ENCODE results near the gene DHODH.
"Not testable (repeated sequence)": the region's sequence is repeated elsewhere in the genome, so short reads cannot be mapped to it uniquely, and the experiment has no call there.

The DHODH gene

GRCh38 chr16:71985262-71985974, 23.1 kb upstream of the DHODH start:
- Histone ChIP-seq H3K27ac (ENCODE audit: low read depth, low read length) (no peak overlapping the region), H3K36me3 (ENCODE audit: control insufficient read depth, insufficient read depth, low read length) (no peaks in the 10 kb centered on the region), H3K27me3 (ENCODE audit: control insufficient read depth, insufficient read depth, low read length) (no peaks in the 10 kb centered on the region), H3K9me3 (ENCODE audit: control insufficient read depth, insufficient read depth, low read depth, low read length) (no peaks in the 10 kb centered on the region), H3K9ac (ENCODE audit: low read length) (no peak overlapping the region), H3K4me3 (ENCODE audit: low read depth, low read length) (no peak overlapping the region), H3K4me1 (ENCODE audit: control insufficient read depth, insufficient read depth, low read length) (no peaks in the 10 kb centered on the region)

- Histone ChIP-seq H3K36me3 (ENCODE audit: control insufficient read depth, insufficient read depth, low read length) (no peaks in the 10 kb centered on the region), H3K9ac (ENCODE audit: low read length) (no peak overlapping the region), H3K27me3 (ENCODE audit: control insufficient read depth, insufficient read depth, low read length) (no peaks in the 10 kb centered on the region), H3K9me3 (ENCODE audit: control insufficient read depth, insufficient read depth, low read depth, low read length) (no peaks in the 10 kb centered on the region), H3K4me3 (ENCODE audit: low read depth, low read length) (no peak overlapping the region), H3K27ac (ENCODE audit: low read depth, low read length) (no peak overlapping the region), H3K4me1 (ENCODE audit: control insufficient read depth, insufficient read depth, low read length) (no peaks in the 10 kb centered on the region)
These were observed 22.4 kb upstream of the DHODH start for GRCh38 chr16:71986131-71986530.

- no peaks in the 10 kb centered on the region for H3K36me3 ChIP-seq (ENCODE audit: control insufficient read depth, insufficient read depth, low read length)
- no peak overlapping the region for H3K27ac ChIP-seq (ENCODE audit: low read depth, low read length)
- H3K9ac ChIP-seq (ENCODE audit: low read length), result no peak overlapping the region
- no peaks in the 10 kb centered on the region for H3K27me3 ChIP-seq (ENCODE audit: control insufficient read depth, insufficient read depth, low read length)
- H3K4me1 ChIP-seq (ENCODE audit: control insufficient read depth, insufficient read depth, low read length), result no peaks in the 10 kb centered on the region
- H3K9me3 ChIP-seq (ENCODE audit: control insufficient read depth, insufficient read depth, low read depth, low read length), result no peaks in the 10 kb centered on the region
- H3K4me3 ChIP-seq (ENCODE audit: low read depth, low read length), result no peak overlapping the region
These were observed 13.5 kb upstream of the DHODH start for GRCh38 chr16:71995038-71995437.

- H3K9me3 ChIP-seq (ENCODE audit: control insufficient read depth, insufficient read depth, low read depth, low read length), result not testable (repeated sequence)
These were observed 11.0 kb upstream of the DHODH start for GRCh38 chr16:71997578-71997977.

GRCh38 chr16:72001180-72001874, 7.2 kb upstream of the DHODH start:
- no peaks in the 10 kb centered on the region for H3K27me3 ChIP-seq (ENCODE audit: control insufficient read depth, insufficient read depth, low read length)
- H3K9ac ChIP-seq (ENCODE audit: low read length), result no peak overlapping the region
- no peak overlapping the region for H3K27ac ChIP-seq (ENCODE audit: low read depth, low read length)
- H3K4me1 ChIP-seq (ENCODE audit: control insufficient read depth, insufficient read depth, low read length), result no peaks in the 10 kb centered on the region
- no peaks in the 10 kb centered on the region for H3K9me3 ChIP-seq (ENCODE audit: control insufficient read depth, insufficient read depth, low read depth, low read length)
- no peak overlapping the region for H3K4me3 ChIP-seq (ENCODE audit: low read depth, low read length)
- H3K36me3 ChIP-seq (ENCODE audit: control insufficient read depth, insufficient read depth, low read length), result no peaks in the 10 kb centered on the region

More at GRCh38 chr16:71997578-71997977, 11.0 kb upstream of the DHODH start:
- H3K9ac ChIP-seq (ENCODE audit: low read length); H3K27ac ChIP-seq (ENCODE audit: low read depth, low read length); H3K27me3 ChIP-seq (ENCODE audit: control insufficient read depth, insufficient read depth, low read length); H3K4me3 ChIP-seq (ENCODE audit: low read depth, low read length); H3K36me3 ChIP-seq (ENCODE audit: control insufficient read depth, insufficient read depth, low read length); H3K4me1 ChIP-seq (ENCODE audit: control insufficient read depth, insufficient read depth, low read length): not testable (repeated sequence)

- no peaks in the 10 kb centered on the region for H3K4me1 ChIP-seq (ENCODE audit: control insufficient read depth, insufficient read depth, low read length)
- H3K9ac ChIP-seq (ENCODE audit: low read length), result no peak overlapping the region
- no peak overlapping the region for H3K4me3 ChIP-seq (ENCODE audit: low read depth, low read length)
- no peaks in the 10 kb centered on the region for H3K27me3 ChIP-seq (ENCODE audit: control insufficient read depth, insufficient read depth, low read length)
- H3K36me3 ChIP-seq (ENCODE audit: control insufficient read depth, insufficient read depth, low read length), result no peaks in the 10 kb centered on the region
- no peak overlapping the region for H3K27ac ChIP-seq (ENCODE audit: low read depth, low read length)
- no peaks in the 10 kb centered on the region for H3K9me3 ChIP-seq (ENCODE audit: control insufficient read depth, insufficient read depth, low read depth, low read length)
These were observed 5.9 kb upstream of the DHODH start for GRCh38 chr16:72002619-72003018.

- Histone ChIP-seq H3K4me3 (ENCODE audit: low read depth, low read length) (peak overlapping the region; percentile 46), H3K36me3 (ENCODE audit: control insufficient read depth, insufficient read depth, low read length) (peaks cover 15% of the 10 kb centered on the region; the same call in 1 of the 2 replicates)
- not testable (repeated sequence) for H3K27ac ChIP-seq (ENCODE audit: low read depth, low read length); H3K9me3 ChIP-seq (ENCODE audit: control insufficient read depth, insufficient read depth, low read depth, low read length); H3K27me3 ChIP-seq (ENCODE audit: control insufficient read depth, insufficient read depth, low read length); H3K4me1 ChIP-seq (ENCODE audit: control insufficient read depth, insufficient read depth, low read length); H3K9ac ChIP-seq (ENCODE audit: low read length)
These were observed 500 bp upstream of the DHODH start for GRCh38 chr16:72008065-72008423.

GRCh38 chr16:72009779-72010178, 1.2 kb downstream of the DHODH start:
- H3K4me3 ChIP-seq (ENCODE audit: low read depth, low read length), result no peak overlapping the region
- H3K4me1 ChIP-seq (ENCODE audit: control insufficient read depth, insufficient read depth, low read length), result peaks cover 3% of the 10 kb centered on the region; the same call in 1 of the 2 replicates
- peaks cover 22% of the 10 kb centered on the region; the same call in 1 of the 2 replicates for H3K36me3 ChIP-seq (ENCODE audit: control insufficient read depth, insufficient read depth, low read length)
- H3K9me3 ChIP-seq (ENCODE audit: control insufficient read depth, insufficient read depth, low read depth, low read length), result no peaks in the 10 kb centered on the region
- H3K9ac ChIP-seq (ENCODE audit: low read length), result no peak overlapping the region
- H3K27ac ChIP-seq (ENCODE audit: low read depth, low read length), result no peak overlapping the region
- no peaks in the 10 kb centered on the region for H3K27me3 ChIP-seq (ENCODE audit: control insufficient read depth, insufficient read depth, low read length)

GRCh38 chr16:72012607-72013006, 4.1 kb downstream of the DHODH start:
- Histone ChIP-seq H3K4me1 (ENCODE audit: control insufficient read depth, insufficient read depth, low read length) (peaks cover 3% of the 10 kb centered on the region; the same call in 1 of the 2 replicates), H3K4me3 (ENCODE audit: low read depth, low read length) (no peak overlapping the region), H3K36me3 (ENCODE audit: control insufficient read depth, insufficient read depth, low read length) (peaks cover 46% of the 10 kb centered on the region), H3K27me3 (ENCODE audit: control insufficient read depth, insufficient read depth, low read length) (no peaks in the 10 kb centered on the region), H3K9ac (ENCODE audit: low read length) (no peak overlapping the region), H3K27ac (ENCODE audit: low read depth, low read length) (no peak overlapping the region), H3K9me3 (ENCODE audit: control insufficient read depth, insufficient read depth, low read depth, low read length) (no peaks in the 10 kb centered on the region)

- H3K9ac ChIP-seq (ENCODE audit: low read length), result no peak overlapping the region
- H3K4me1 ChIP-seq (ENCODE audit: control insufficient read depth, insufficient read depth, low read length), result peaks cover 3% of the 10 kb centered on the region; the same call in 1 of the 2 replicates
- peaks cover 50% of the 10 kb centered on the region for H3K36me3 ChIP-seq (ENCODE audit: control insufficient read depth, insufficient read depth, low read length)
- H3K27me3 ChIP-seq (ENCODE audit: control insufficient read depth, insufficient read depth, low read length), result no peaks in the 10 kb centered on the region
- H3K4me3 ChIP-seq (ENCODE audit: low read depth, low read length), result no peak overlapping the region
- H3K27ac ChIP-seq (ENCODE audit: low read depth, low read length), result no peak overlapping the region
- H3K9me3 ChIP-seq (ENCODE audit: control insufficient read depth, insufficient read depth, low read depth, low read length), result no peaks in the 10 kb centered on the region
These were observed 4.8 kb downstream of the DHODH start for GRCh38 chr16:72013389-72013788.

GRCh38 chr16:72013888-72014581, 5.5 kb downstream of the DHODH start:
- Histone ChIP-seq H3K9ac (ENCODE audit: low read length) (no peak overlapping the region), H3K4me3 (ENCODE audit: low read depth, low read length) (no peak overlapping the region), H3K36me3 (ENCODE audit: control insufficient read depth, insufficient read depth, low read length) (peaks cover 54% of the 10 kb centered on the region), H3K9me3 (ENCODE audit: control insufficient read depth, insufficient read depth, low read depth, low read length) (no peaks in the 10 kb centered on the region), H3K27me3 (ENCODE audit: control insufficient read depth, insufficient read depth, low read length) (no peaks in the 10 kb centered on the region), H3K27ac (ENCODE audit: low read depth, low read length) (no peak overlapping the region), H3K4me1 (ENCODE audit: control insufficient read depth, insufficient read depth, low read length) (peaks cover 3% of the 10 kb centered on the region; the same call in 1 of the 2 replicates)

Data from HUES6 (cell line).